Peyer's patch (tissue), 4 donors: ENCODE data around the gene SMYD3.

ENCODE experiments used
- POLR2A ChIP-seq, 2 donors: fragments of 450-650 bp; IDR thresholded peaks; one replicate each; pipeline ENCODE4 v1.5.1; 2017; ENCODE audit warnings: antibody characterized with exemption in 2 of 2, mild to moderate bottlenecking in 2 of 2, moderate library complexity in 2 of 2
- TF ChIP-seq, protein P1 (sequence below), 6 experiments: fragments of 450-650 bp in 4 of 6; fragments of 200-600 bp in 2 of 6; sonication (generic) in 1 of 6; IDR thresholded peaks; one replicate each; pipeline ENCODE4 v1.5.1; 2017 to 2019; ENCODE audit warnings: antibody characterized with exemption in 6 of 6, mild to moderate bottlenecking in 3 of 6, moderate library complexity in 1 of 6

DNA sequence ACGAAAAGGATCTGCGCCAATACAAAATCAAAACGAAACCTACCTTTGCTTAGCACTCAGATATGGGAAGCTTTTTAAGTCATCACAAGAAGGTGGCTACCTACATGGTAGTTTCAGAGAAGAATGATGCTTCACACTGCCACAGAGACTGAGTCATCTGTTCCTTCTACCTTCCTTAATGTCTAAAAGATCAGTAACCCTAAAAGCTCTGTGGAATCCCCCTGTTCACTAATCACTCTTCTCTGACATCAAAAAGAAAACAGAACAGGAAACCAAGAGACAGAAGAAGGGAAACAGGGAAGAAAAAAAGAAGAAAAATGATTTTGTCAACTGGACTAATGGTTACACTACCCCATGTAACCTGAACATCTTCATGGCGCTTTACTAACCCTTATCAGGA is 177.2 kb downstream of the SMYD3 start:
- no peak for TF ChIP-seq POLR2A (IDR thresholded peaks at IDR 0.05)
- TF ChIP-seq, protein P1, sequence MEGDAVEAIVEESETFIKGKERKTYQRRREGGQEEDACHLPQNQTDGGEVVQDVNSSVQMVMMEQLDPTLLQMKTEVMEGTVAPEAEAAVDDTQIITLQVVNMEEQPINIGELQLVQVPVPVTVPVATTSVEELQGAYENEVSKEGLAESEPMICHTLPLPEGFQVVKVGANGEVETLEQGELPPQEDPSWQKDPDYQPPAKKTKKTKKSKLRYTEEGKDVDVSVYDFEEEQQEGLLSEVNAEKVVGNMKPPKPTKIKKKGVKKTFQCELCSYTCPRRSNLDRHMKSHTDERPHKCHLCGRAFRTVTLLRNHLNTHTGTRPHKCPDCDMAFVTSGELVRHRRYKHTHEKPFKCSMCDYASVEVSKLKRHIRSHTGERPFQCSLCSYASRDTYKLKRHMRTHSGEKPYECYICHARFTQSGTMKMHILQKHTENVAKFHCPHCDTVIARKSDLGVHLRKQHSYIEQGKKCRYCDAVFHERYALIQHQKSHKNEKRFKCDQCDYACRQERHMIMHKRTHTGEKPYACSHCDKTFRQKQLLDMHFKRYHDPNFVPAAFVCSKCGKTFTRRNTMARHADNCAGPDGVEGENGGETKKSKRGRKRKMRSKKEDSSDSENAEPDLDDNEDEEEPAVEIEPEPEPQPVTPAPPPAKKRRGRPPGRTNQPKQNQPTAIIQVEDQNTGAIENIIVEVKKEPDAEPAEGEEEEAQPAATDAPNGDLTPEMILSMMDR (IDR thresholded peaks at IDR 0.05): no peak
